ENCODE results near the gene WWOX.

WWOX gene

DNA sequence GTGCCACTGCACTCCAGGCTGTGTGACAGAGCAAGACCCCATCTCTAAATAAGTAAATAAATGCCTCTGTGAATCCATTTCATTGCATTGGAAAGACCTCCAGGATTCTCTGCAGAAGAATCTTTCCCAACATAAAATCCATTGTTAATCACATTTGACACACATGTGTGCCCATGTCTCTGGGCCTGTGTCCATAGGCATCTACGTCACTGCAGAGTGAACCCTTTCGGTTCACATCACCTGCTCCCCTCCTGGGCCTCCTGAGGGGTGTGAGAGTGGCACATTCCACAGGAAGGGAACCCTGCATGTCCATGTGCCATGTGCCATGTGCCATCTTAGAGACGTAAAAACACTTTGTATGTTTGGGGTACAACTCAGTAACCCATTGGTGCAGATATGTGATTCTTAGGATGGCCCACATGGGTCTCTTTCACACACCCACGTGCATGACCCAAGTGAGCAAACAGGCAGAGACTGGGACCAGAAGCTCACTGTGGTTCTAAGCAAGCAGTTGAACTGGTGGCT is 1073.6 kb downstream of the WWOX start:
- DNase-seq (ENCODE audit: extremely low read depth, insufficient read length), result no peak
- no peak overlapping the region for H3K4me3 ChIP-seq (replicated peaks; ENCODE audit: low read depth, low read length)
- TF ChIP-seq, protein P1, sequence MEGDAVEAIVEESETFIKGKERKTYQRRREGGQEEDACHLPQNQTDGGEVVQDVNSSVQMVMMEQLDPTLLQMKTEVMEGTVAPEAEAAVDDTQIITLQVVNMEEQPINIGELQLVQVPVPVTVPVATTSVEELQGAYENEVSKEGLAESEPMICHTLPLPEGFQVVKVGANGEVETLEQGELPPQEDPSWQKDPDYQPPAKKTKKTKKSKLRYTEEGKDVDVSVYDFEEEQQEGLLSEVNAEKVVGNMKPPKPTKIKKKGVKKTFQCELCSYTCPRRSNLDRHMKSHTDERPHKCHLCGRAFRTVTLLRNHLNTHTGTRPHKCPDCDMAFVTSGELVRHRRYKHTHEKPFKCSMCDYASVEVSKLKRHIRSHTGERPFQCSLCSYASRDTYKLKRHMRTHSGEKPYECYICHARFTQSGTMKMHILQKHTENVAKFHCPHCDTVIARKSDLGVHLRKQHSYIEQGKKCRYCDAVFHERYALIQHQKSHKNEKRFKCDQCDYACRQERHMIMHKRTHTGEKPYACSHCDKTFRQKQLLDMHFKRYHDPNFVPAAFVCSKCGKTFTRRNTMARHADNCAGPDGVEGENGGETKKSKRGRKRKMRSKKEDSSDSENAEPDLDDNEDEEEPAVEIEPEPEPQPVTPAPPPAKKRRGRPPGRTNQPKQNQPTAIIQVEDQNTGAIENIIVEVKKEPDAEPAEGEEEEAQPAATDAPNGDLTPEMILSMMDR (IDR thresholded peaks at IDR 0.05; ENCODE audit: insufficient read depth, low read length, poor library complexity, severe bottlenecking), result no peak
- no peaks in the 10 kb centered on the region for H3K36me3 ChIP-seq (ENCODE audit: control insufficient read depth, insufficient read depth, low read length)
- H3K27me3 ChIP-seq (replicated peaks; ENCODE audit: control insufficient read depth, insufficient read depth, low read length), result 0 out of 2 replicates have a peak, but pooled peaks cover 1% of the 10 kb centered on the region

DNA sequence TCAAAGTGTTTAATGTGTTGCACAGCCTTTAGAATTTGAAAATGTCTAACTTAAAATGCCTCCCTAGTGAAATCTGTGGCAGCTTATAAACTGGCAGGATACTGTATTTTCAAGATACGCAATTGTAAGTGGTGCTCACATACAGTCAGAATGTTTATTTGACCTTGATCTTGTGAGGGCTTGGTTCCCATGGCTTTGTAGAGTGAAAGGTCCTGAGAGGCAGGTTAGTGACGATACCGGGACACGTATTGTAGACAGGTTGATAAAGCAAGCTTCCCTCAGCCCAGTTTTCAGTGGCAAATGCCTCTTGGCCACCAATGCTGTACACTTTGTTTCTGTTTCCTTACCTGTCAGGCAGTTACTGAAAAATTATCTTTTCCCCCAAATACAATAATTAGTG is 1074.5 kb downstream of the WWOX start:
- TF ChIP-seq, protein P1 (IDR thresholded peaks at IDR 0.05; ENCODE audit: insufficient read depth, low read length, poor library complexity, severe bottlenecking), result no peak
- Histone ChIP-seq H3K4me3 (replicated peaks; ENCODE audit: low read depth, low read length) (no peak overlapping the region), H3K36me3 (ENCODE audit: control insufficient read depth, insufficient read depth, low read length) (no peaks in the 10 kb centered on the region), H3K27me3 (replicated peaks; ENCODE audit: control insufficient read depth, insufficient read depth, low read length) (0 out of 2 replicates have a peak, but pooled peaks cover 1% of the 10 kb centered on the region)
- DNase-seq (ENCODE audit: extremely low read depth, insufficient read length), result no peak

DNA sequence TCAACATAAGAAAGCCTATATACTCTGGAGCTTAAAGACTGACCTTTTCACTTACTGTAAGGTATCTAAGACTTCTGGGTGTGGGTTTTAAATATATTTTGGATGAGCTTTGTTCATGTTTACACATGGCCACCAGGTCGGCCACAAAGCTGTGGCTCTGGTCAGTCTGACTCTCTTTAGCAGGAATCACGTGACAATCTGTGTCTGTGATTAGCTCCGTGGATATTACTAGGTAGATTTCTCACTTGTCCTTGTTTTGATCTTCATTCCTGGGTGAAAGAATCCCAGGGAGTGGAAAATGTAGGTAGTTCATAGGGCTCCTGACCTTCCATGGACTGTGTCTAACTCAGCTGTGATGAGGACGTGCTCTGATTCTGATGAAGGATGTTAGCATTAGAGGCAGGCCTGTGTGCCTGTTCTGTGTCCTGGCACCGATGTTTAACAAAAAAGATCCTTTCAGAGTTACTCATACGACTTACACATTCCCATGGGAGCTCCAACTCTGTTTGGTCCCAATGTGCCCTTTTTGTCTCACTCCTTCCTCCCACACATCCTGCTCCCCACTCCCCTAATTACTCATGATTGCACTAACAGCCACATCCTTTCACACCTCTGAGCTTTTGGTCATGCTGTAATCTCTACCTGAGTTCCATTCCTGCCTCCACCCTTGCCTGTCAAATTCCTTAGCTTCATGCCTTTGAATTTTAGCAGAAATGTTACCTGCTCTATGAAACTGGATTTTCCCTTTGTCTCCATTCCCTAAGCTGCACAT is 1076.0 kb downstream of the WWOX start:
- Histone ChIP-seq H3K4me3 (replicated peaks; ENCODE audit: low read depth, low read length) (no peak overlapping the region), H3K27me3 (replicated peaks; ENCODE audit: control insufficient read depth, insufficient read depth, low read length) (0 out of 2 replicates have a peak, but pooled peaks cover 1% of the 10 kb centered on the region), H3K36me3 (ENCODE audit: control insufficient read depth, insufficient read depth, low read length) (no peaks in the 10 kb centered on the region)
- no peak for DNase-seq (ENCODE audit: extremely low read depth, insufficient read length)
- TF ChIP-seq, protein P1 (IDR thresholded peaks at IDR 0.05; ENCODE audit: insufficient read depth, low read length, poor library complexity, severe bottlenecking), result no peak

DNA sequence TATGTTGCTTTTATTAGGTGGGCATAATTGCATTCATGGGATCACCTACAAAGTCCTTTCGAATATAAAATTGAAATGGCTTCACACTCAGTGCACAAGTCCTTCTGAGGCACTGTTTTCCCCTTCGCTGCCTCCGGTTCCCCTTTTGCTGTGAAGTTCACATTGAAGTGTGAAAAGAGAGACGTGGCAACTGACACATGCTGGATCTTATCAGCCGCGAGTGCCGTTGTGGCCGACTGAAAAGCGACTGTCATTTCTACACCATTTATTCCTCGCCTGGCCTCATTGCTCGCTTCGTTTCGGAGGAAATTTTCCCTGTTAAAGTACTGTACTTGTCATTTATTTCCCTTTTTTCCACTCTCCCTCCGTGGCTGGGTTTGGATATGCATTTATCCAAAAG is 1077.6 kb downstream of the WWOX start:
- no peak for DNase-seq (ENCODE audit: extremely low read depth, insufficient read length)
- TF ChIP-seq, protein P1 (IDR thresholded peaks at IDR 0.05; ENCODE audit: insufficient read depth, low read length, poor library complexity, severe bottlenecking), result no peak
- Histone ChIP-seq H3K36me3 (ENCODE audit: control insufficient read depth, insufficient read depth, low read length) (no peaks in the 10 kb centered on the region), H3K4me3 (replicated peaks; ENCODE audit: low read depth, low read length) (no peak overlapping the region), H3K27me3 (replicated peaks; ENCODE audit: control insufficient read depth, insufficient read depth, low read length) (no peaks in the 10 kb centered on the region)

DNA sequence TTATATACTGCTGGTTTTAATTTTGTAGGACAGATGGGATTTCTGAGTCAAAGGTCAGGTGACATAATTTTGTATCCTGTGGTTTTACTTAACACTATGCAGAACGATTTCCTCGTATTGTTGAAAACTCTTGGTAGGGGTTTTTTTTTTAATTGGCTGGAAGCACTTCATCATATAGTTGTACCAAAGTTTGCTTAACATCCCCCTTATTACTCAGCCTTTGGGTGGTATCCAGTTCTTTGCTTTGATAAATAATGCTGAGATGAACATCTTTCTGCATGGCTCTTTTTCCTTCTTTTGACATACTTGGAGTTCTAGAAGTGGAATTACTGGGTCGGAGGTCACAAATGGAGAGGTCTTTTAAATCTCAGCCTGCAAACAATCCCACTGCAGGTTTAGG is 1082.0 kb downstream of the WWOX start:
- H3K27me3 ChIP-seq (replicated peaks; ENCODE audit: control insufficient read depth, insufficient read depth, low read length), result no peaks in the 10 kb centered on the region
- H3K4me3 ChIP-seq (replicated peaks; ENCODE audit: low read depth, low read length), result no peak overlapping the region
- TF ChIP-seq, protein P1 (IDR thresholded peaks at IDR 0.05; ENCODE audit: insufficient read depth, low read length, poor library complexity, severe bottlenecking), result no peak
- no peak for DNase-seq (ENCODE audit: extremely low read depth, insufficient read length)
- H3K36me3 ChIP-seq (ENCODE audit: control insufficient read depth, insufficient read depth, low read length), result no peaks in the 10 kb centered on the region
